Right forelimb (tissue), 1 donor: ENCODE results near the gene SCD.
"Not testable (repeated sequence)": the region's sequence is repeated elsewhere in the genome, so short reads cannot be mapped to it uniquely, and the experiment has no call there.

Experiments used
- DNase-seq: peaks from one replicate; pipeline ENCODE4 v3.0.0-alpha.2; 2018

The SCD gene

GRCh38 chr10:100346765-100347567 lies at the start of gene SCD:
SCD (plus strand) TSS chr10:100347233; CDS start chr10:100347505, 272 bp downstream.
- DNase-seq: peak; percentile 86

GRCh38 chr10:100297242-100297641 lies 49.8 kb upstream of the SCD start:
- no peak for DNase-seq

- DNase-seq: not testable (repeated sequence)
These were observed 45.9 kb upstream of the SCD start for GRCh38 chr10:100301123-100301522.

- no peak for DNase-seq
These were observed 43.2 kb upstream of the SCD start for GRCh38 chr10:100303724-100304319.

GRCh38 chr10:100304414-100304813 lies 42.6 kb upstream of the SCD start:
- no peak for DNase-seq

- no peak for DNase-seq
These were observed 40.2 kb upstream of the SCD start for GRCh38 chr10:100306861-100307260.

GRCh38 chr10:100307684-100308083 lies 39.3 kb upstream of the SCD start:
- no peak for DNase-seq

- DNase-seq: no peak
These were observed 35.7 kb upstream of the SCD start for GRCh38 chr10:100311298-100311697.

- DNase-seq: no peak
These were observed 31.4 kb upstream of the SCD start for GRCh38 chr10:100315615-100316014.

GRCh38 chr10:100318207-100318606 lies 28.8 kb upstream of the SCD start:
- DNase-seq: no peak

GRCh38 chr10:100319707-100320402 lies 27.2 kb upstream of the SCD start:
- no peak for DNase-seq

- no peak for DNase-seq
These were observed 21.9 kb upstream of the SCD start for GRCh38 chr10:100325158-100325557.

- no peak for DNase-seq
These were observed 19.9 kb upstream of the SCD start for GRCh38 chr10:100327007-100327717.

GRCh38 chr10:100327718-100328009 lies 19.4 kb upstream of the SCD start:
- DNase-seq: no peak

GRCh38 chr10:100328198-100328597 lies 18.8 kb upstream of the SCD start:
- no peak for DNase-seq

- no peak for DNase-seq
These were observed 17.0 kb upstream of the SCD start, which contains the start of gene PKD2L1 for GRCh38 chr10:100330079-100330478. PKD2L1 (minus strand) TSS chr10:100330228; CDS start chr10:100330103, 125 bp downstream.

- DNase-seq: no peak
These were observed 13.9 kb upstream of the SCD start for GRCh38 chr10:100333106-100333505.

- no peak for DNase-seq
These were observed 13.2 kb upstream of the SCD start for GRCh38 chr10:100333661-100334440.

GRCh38 chr10:100334762-100335161 lies 12.3 kb upstream of the SCD start:
- DNase-seq: no peak

- peak; percentile 83 for DNase-seq
These were observed 8.5 kb upstream of the SCD start for GRCh38 chr10:100338434-100339036.

GRCh38 chr10:100339236-100339635 lies 7.8 kb upstream of the SCD start:
- DNase-seq: no peak
